GM19455 (cell line): ENCODE data around the gene PAGR1.
A peak's percentile ranks its signal among the peaks of the same experiment; 100 is the strongest.
"Not testable (repeated sequence)": the region's sequence is repeated elsewhere in the genome, so short reads cannot be mapped to it uniquely, and the experiment has no call there.

ENCODE experiments used
- ATAC-seq: cut with Tn5 transposase; IDR thresholded peaks from one replicate; pipeline ENCODE4 v1.9.1; 2021; ENCODE audit not compliant: unreplicated experiment

The PAGR1 gene

GRCh38 chr16:29791845-29792807 lies 23.8 kb upstream of the PAGR1 start:
- ATAC-seq: no peak

- not testable (repeated sequence) for ATAC-seq
Measured at GRCh38 chr16:29793153-29793552, 22.8 kb upstream of the PAGR1 start.

GRCh38 chr16:29794231-29794710 lies 21.7 kb upstream of the PAGR1 start:
- ATAC-seq: no peak

GRCh38 chr16:29802416-29802935 lies 13.5 kb upstream of the PAGR1 start:
- ATAC-seq: no peak

- ATAC-seq: no peak
Measured at GRCh38 chr16:29804020-29804419, 11.9 kb upstream of the PAGR1 start.

- ATAC-seq: peak; percentile 2
Measured at GRCh38 chr16:29804455-29805231, 11.3 kb upstream of the PAGR1 start.

- peak; percentile 59 for ATAC-seq
Measured at GRCh38 chr16:29805232-29806098, 10.5 kb upstream of the PAGR1 start.

GRCh38 chr16:29806099-29806579 lies 9.8 kb upstream of the PAGR1 start, which contains the start of gene MAZ:
TSS of gene MAZ (plus strand) at chr16:29806529. CDS start at chr16:29806702, 173 bp downstream.
- no peak for ATAC-seq

GRCh38 chr16:29806641-29807425 lies 9.1 kb upstream of the PAGR1 start:
- ATAC-seq: no peak

GRCh38 chr16:29807426-29808218 lies 8.3 kb upstream of the PAGR1 start:
- ATAC-seq: no peak

- no peak for ATAC-seq
Measured at GRCh38 chr16:29808219-29808900, 7.6 kb upstream of the PAGR1 start.

GRCh38 chr16:29809031-29809747 lies 6.8 kb upstream of the PAGR1 start:
- ATAC-seq: no peak

- ATAC-seq: no peak
Measured at GRCh38 chr16:29809850-29810698, 5.9 kb upstream of the PAGR1 start.

GRCh38 chr16:29810699-29811169 lies 5.2 kb upstream of the PAGR1 start:
- no peak for ATAC-seq

GRCh38 chr16:29811170-29811895 lies 4.6 kb upstream of the PAGR1 start:
- no peak for ATAC-seq
